T47D (cell line): ENCODE results near the gene USP4.

Experiments
- DNase-seq, 2 experiments: peaks; one replicate each; pipeline versions ENCODE4 v3.0.0 to v3.0.0-alpha.2; 2011 to 2012; ENCODE audit warnings: low read depth in 1 of 2, low spot score in 1 of 2
- JUND ChIP-seq: IDR thresholded peaks from 2 replicates; pipeline ENCODE4 v1.6.1; 2012; ENCODE audit warnings: low read depth
- in situ Hi-C: cut with HindIII; loops from 2 replicates; pipeline ENCODE4 v1.10.0; 2016; ENCODE audit warnings: low sequenced_read_pairs, low pct_unique_long_range_greater_than_20kb

USP4 gene

GRCh38 chr3:49270156-49270500 lies 69.7 kb downstream of the USP4 start:
- in situ Hi-C loops, result no loop called here
- no peak for DNase-seq
- no peak for TF ChIP-seq JUND

- no peak for DNase-seq
- no peak for TF ChIP-seq JUND
- in situ Hi-C loops, result no loop called here
Observed at GRCh38 chr3:49269443-49270155, 70.3 kb downstream of the USP4 start.

GRCh38 chr3:49266410-49267095 lies 73.3 kb downstream of the USP4 start:
- in situ Hi-C loops, result no loop called here
- TF ChIP-seq JUND, result no peak

GRCh38 chr3:49265661-49266386 lies 74.0 kb downstream of the USP4 start:
- in situ Hi-C loops, result no loop called here
- no peak for TF ChIP-seq JUND

More at GRCh38 chr3:49266410-49267095, 73.3 kb downstream of the USP4 start:
- DNase-seq, result no peak

DNA sequence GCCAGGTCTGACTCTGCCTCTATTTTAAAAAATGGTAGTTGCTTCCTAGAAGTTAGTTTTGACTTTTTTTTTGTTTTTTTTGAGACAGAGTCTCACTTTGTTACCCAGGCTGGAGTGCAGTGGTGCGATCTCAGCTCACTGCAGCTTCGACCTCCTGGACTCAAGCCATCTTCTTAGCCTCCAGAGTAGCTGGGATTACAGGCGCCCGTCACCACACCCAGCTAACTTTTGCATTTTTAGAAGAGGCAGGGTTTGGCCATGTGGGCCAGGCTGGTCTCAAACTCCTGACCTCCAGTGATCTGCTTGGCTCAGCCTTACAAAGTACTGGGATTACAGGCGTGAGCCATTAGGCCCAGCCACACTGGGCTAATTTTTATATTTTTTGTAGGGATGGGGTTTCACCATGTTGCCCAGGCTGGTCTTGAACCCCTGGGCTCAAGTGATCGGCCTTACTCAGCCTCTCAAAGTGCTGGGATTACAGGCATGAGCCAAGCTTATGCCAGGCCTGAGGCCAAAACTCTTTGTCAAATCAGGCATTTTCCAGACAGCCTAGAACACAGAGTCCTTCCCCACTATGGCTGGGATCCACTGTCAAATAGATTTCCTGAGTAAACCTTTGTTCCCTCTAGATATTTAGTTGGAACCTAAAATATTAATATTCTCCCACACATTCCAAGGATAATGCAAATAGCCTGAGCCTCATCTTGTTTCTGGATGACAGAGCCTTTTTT lies 76.5 kb downstream of the USP4 start:
- in situ Hi-C loops, result no loop called here
- no peak for TF ChIP-seq JUND

More at GRCh38 chr3:49265661-49266386, 74.0 kb downstream of the USP4 start:
- no peak for DNase-seq

GRCh38 chr3:49260806-49261324 lies 79.0 kb downstream of the USP4 start:
- in situ Hi-C loops, result no loop called here
- no peak for DNase-seq
- no peak for TF ChIP-seq JUND

More for the DNA sequence above, 76.5 kb downstream of the USP4 start:
- no peak for DNase-seq

GRCh38 chr3:49257187-49257586 lies 82.7 kb downstream of the USP4 start:
- DNase-seq, result no peak
- in situ Hi-C loops, result no loop called here
- TF ChIP-seq JUND, result no peak

GRCh38 chr3:49255718-49256511 lies 83.9 kb downstream of the USP4 start:
- in situ Hi-C loops, result no loop called here
- peak in 1 of 2 experiments; percentile 5 for DNase-seq
- no peak for TF ChIP-seq JUND

GRCh38 chr3:49255112-49255511 lies 84.7 kb downstream of the USP4 start:
- in situ Hi-C loops, result no loop called here
- peak in 1 of 2 experiments; percentile 31 for DNase-seq
- no peak for TF ChIP-seq JUND

DNA sequence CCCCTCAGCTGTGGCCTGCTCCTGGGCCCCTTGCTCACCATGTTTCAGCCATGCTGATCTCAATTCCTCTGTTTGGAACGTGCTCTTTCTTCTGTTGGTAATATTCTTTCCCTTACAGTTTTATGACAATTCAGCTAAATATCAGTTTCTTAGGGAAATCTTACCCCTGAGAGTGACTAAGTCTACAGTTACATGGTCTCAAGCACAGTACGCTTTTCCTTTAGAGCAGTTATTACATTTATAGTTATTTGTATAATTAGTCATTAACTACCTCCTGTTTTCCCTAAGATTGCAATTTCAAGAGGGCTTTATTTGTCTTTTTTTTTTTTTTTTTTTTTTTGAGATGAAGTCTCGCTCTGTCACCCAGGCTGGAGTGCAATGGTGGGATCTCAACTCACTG lies 86.3 kb downstream of the USP4 start:
- DNase-seq, result no peak
- in situ Hi-C loops, result no loop called here
- no peak for TF ChIP-seq JUND

- DNase-seq, result peak in 1 of 2 experiments; percentile 13
- TF ChIP-seq JUND, result no peak
- in situ Hi-C loops, result no loop called here
Observed at GRCh38 chr3:49248840-49249227, 91.0 kb downstream of the USP4 start.
